ENCODE measurements around the gene KCNJ14.

DNA sequence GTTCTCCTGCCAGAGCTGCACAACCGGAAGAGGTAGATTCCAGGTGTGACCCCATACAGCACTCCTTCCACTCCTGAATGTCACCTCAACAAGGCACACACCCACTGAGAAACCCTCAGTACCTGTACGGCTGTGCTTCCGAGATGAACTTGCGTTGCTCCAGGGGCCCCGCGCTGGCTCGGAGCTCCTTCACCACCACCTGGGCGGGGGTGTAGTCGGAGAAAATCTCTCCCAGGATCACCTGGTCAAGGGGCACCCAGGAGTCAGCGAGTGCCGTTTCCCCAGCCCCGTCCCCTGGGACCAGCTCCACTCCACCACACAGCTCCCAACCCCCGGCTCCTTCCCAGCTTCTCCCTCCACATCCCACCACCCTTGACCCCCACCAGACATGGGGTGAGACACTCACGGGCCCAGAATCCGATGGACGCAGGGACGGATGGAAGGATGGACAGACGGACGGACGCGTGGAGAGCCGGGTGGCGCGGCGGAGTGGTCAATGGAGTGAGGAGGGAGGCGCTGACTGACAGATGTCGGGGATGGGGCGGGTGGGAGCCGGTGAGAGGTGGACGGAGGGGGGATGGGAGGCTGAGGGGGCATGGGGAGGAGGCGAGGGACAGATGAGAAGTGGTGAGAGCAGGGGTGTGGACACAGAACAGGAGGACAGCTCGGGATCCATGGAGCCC, 53.5 kb downstream of the KCNJ14 start:
- TF ChIP-seq, protein P1, sequence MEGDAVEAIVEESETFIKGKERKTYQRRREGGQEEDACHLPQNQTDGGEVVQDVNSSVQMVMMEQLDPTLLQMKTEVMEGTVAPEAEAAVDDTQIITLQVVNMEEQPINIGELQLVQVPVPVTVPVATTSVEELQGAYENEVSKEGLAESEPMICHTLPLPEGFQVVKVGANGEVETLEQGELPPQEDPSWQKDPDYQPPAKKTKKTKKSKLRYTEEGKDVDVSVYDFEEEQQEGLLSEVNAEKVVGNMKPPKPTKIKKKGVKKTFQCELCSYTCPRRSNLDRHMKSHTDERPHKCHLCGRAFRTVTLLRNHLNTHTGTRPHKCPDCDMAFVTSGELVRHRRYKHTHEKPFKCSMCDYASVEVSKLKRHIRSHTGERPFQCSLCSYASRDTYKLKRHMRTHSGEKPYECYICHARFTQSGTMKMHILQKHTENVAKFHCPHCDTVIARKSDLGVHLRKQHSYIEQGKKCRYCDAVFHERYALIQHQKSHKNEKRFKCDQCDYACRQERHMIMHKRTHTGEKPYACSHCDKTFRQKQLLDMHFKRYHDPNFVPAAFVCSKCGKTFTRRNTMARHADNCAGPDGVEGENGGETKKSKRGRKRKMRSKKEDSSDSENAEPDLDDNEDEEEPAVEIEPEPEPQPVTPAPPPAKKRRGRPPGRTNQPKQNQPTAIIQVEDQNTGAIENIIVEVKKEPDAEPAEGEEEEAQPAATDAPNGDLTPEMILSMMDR (IDR thresholded peaks at IDR 0.05; ENCODE audit: low read depth, low read length): no peak
- TF ChIP-seq EZH2phosphoT487 (IDR thresholded peaks at IDR 0.05; ENCODE audit: low read depth): no peak

Measured in OCI-LY3 (cell line).